HepG2 (cell line): ENCODE data around the gene ATP4A. TPM values are rescaled to one million over a fixed set of nuclear protein-coding genes. Genes with fewer than 3 reads are reported as not detected.

Experiments used
- CC2D1A ChIP-seq: sonication (generic); formaldehyde crosslinking; IDR thresholded peaks from 2 replicates; pipeline ENCODE4 v1.8.1; 2023; ENCODE audit warnings: mild to moderate bottlenecking, missing genetic modification reagents
- CEBPB ChIP-seq: IDR thresholded peaks from 2 replicates; pipeline ENCODE4 v1.6.1; 2011; ENCODE audit warnings: low read depth, low read length, improper control_type of control experiment, borderline replicate concordance
- JARID2 ChIP-seq: sonication (generic); formaldehyde crosslinking; IDR thresholded peaks from 2 replicates; pipeline ENCODE4 v1.8.1; 2023; ENCODE audit warnings: missing genetic modification reagents, inconsistent platforms; ENCODE audit not compliant: insufficient replicate concordance
- KDM5B ChIP-seq: sonication (generic); formaldehyde crosslinking; IDR thresholded peaks from 2 replicates; pipeline ENCODE4 v1.4.0; 2020; ENCODE audit warnings: missing genetic modification reagents, mild to moderate bottlenecking, borderline replicate concordance
- KDM6A ChIP-seq: IDR thresholded peaks from 2 replicates; pipeline ENCODE4 v1.6.1; 2016; ENCODE audit warnings: low read depth
- KLF11 ChIP-seq: IDR thresholded peaks from 2 replicates; pipeline ENCODE4 v1.6.1; 2016; ENCODE audit warnings: missing compliant biosample characterization
- SNAPC2 ChIP-seq: sonication (generic); formaldehyde crosslinking; IDR thresholded peaks from 2 replicates; pipeline ENCODE4 v1.8.1; 2022; ENCODE audit warnings: mild to moderate bottlenecking, missing genetic modification reagents
- TCF12 ChIP-seq, 2 experiments: fragments of 450-650 bp in 1 of 2; sonication (generic) in 1 of 2; formaldehyde crosslinking in 1 of 2; IDR thresholded peaks; 2 replicates each; pipeline versions ENCODE4 v1.6.1 to v1.8.0; 2017 to 2022; ENCODE audit warnings: antibody characterized with exemption in 1 of 2, mild to moderate bottlenecking in 1 of 2, missing genetic modification reagents in 1 of 2, moderate library complexity in 1 of 2
- TCF7 ChIP-seq: sonication (generic); IDR thresholded peaks from 2 replicates; pipeline ENCODE4 v1.6.1; 2016; ENCODE audit warnings: antibody characterized with exemption, low read depth
- TSC22D2 ChIP-seq: sonication (generic); formaldehyde crosslinking; IDR thresholded peaks from 2 replicates; pipeline ENCODE4 v1.5.1; 2020; ENCODE audit warnings: missing genetic modification reagents, mild to moderate bottlenecking, borderline replicate concordance
- ZNF382 ChIP-seq: sonication (generic); formaldehyde crosslinking; IDR thresholded peaks from 2 replicates; pipeline ENCODE4 v1.5.0; 2020; ENCODE audit warnings: missing genetic modification reagents, mild to moderate bottlenecking, borderline replicate concordance
- ZNF430 ChIP-seq: sonication (generic); formaldehyde crosslinking; IDR thresholded peaks from 2 replicates; pipeline ENCODE4 v1.9.0; 2021; ENCODE audit warnings: mild to moderate bottlenecking, missing genetic modification reagents
- polyA plus RNA-seq, 8 experiments: library from polyadenylated mRNA; depleted of rRNA in 3 of 8; stranded (reverse) in 7 of 8; unstranded in 1 of 8; fragments of >200 nt; fragmentation: Illumina TruSeq in 4 of 8; extraction: Trizol in 4 of 8; gene quantifications; 2 replicates each; pipeline versions ENCODE4 v1.2.1 to v1.2.3, GENCODE V29; 2011 to 2016; ENCODE audit warnings: low read depth in 4 of 8, missing spikeins in 1 of 8, mixed read lengths in 1 of 8; ENCODE audit not compliant: insufficient read depth in 1 of 8
- total RNA-seq, 5 experiments: library from RNA; depleted of rRNA; stranded (reverse); fragments of >200 nt; fragmentation: Illumina TruSeq; extraction: Trizol; gene quantifications; 2 replicates each; pipeline ENCODE4 v1.2.3, GENCODE V29; 2016; ENCODE audit warnings: low read depth in 1 of 5
- TF ChIP-seq, protein P1 (sequence below): sonication (generic); formaldehyde crosslinking; IDR thresholded peaks from 2 replicates; pipeline ENCODE4 v1.8.1; 2023; ENCODE audit warnings: mild to moderate bottlenecking, missing genetic modification reagents
- TF ChIP-seq, protein P2 (sequence below): sonication (generic); formaldehyde crosslinking; IDR thresholded peaks from 2 replicates; pipeline ENCODE4 v1.4.0; 2020; ENCODE audit warnings: mild to moderate bottlenecking, missing genetic modification reagents
- TF ChIP-seq, protein P3 (sequence below): IDR thresholded peaks from 2 replicates; pipeline ENCODE4 v1.6.1; 2016; ENCODE audit warnings: low read depth, missing genetic modification reagents, missing compliant biosample characterization
- TF ChIP-seq, protein P4 (sequence below): sonication (generic); formaldehyde crosslinking; IDR thresholded peaks from 2 replicates; pipeline ENCODE4 v1.4.0; 2020; ENCODE audit warnings: missing genetic modification reagents
- TF ChIP-seq, protein P5 (sequence below): sonication (generic); formaldehyde crosslinking; IDR thresholded peaks from 2 replicates; pipeline ENCODE4 v1.5.0; 2020; ENCODE audit warnings: mild to moderate bottlenecking, missing genetic modification reagents
- TF ChIP-seq, protein P6 (sequence below): sonication (generic); formaldehyde crosslinking; IDR thresholded peaks from 2 replicates; pipeline ENCODE4 v1.8.1; 2022; ENCODE audit warnings: mild to moderate bottlenecking, missing genetic modification reagents

ATP4A gene
- total and polyA plus RNA-seq, 2 of the 13 experiments (the other 11 are each of a cell fraction or from before 2014, with no cell fraction given), result 0.08 to 0.11 TPM

DNA sequence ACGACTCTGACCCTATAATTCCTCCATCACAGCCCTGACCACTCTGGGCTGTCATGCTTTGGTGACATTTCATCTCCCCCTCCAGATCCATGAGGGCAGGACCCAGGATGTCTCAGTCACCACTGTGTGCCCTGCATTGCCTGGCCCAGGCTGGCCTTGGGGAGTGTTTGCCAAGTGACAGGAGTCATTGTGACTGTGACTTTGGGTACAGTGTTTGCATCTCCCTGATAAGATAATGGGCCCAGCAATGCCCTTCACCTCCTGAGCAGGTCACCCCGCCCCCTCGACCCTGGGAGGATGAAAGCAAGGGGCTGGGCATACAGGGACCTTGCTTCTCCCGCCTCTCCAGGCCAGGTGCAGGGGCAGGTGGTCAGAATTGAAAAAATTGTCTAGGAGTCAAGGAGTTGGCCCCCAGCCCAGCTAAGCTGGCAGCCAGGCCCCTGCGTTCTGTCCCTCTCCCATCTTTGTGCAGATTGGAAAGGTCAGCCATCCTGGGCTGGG lies 5.9 kb upstream of the ATP4A start (continued):
- TF ChIP-seq, protein P1, sequence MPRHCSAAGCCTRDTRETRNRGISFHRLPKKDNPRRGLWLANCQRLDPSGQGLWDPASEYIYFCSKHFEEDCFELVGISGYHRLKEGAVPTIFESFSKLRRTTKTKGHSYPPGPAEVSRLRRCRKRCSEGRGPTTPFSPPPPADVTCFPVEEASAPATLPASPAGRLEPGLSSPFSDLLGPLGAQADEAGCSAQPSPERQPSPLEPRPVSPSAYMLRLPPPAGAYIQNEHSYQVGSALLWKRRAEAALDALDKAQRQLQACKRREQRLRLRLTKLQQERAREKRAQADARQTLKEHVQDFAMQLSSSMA (CRISPR knock-in tag), result no peak
- TF ChIP-seq, protein P2, sequence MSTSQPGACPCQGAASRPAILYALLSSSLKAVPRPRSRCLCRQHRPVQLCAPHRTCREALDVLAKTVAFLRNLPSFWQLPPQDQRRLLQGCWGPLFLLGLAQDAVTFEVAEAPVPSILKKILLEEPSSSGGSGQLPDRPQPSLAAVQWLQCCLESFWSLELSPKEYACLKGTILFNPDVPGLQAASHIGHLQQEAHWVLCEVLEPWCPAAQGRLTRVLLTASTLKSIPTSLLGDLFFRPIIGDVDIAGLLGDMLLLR (CRISPR knock-in tag), result no peak
- no peak for TF ChIP-seq KLF11 (CRISPR knock-in tag)
- no peak; the same call in 1 of the 2 replicates for TF ChIP-seq KDM5B (CRISPR knock-in tag)
- no peak for TF ChIP-seq TSC22D2
- no peak for TF ChIP-seq JARID2 (CRISPR knock-in tag)
- TF ChIP-seq, protein P3, sequence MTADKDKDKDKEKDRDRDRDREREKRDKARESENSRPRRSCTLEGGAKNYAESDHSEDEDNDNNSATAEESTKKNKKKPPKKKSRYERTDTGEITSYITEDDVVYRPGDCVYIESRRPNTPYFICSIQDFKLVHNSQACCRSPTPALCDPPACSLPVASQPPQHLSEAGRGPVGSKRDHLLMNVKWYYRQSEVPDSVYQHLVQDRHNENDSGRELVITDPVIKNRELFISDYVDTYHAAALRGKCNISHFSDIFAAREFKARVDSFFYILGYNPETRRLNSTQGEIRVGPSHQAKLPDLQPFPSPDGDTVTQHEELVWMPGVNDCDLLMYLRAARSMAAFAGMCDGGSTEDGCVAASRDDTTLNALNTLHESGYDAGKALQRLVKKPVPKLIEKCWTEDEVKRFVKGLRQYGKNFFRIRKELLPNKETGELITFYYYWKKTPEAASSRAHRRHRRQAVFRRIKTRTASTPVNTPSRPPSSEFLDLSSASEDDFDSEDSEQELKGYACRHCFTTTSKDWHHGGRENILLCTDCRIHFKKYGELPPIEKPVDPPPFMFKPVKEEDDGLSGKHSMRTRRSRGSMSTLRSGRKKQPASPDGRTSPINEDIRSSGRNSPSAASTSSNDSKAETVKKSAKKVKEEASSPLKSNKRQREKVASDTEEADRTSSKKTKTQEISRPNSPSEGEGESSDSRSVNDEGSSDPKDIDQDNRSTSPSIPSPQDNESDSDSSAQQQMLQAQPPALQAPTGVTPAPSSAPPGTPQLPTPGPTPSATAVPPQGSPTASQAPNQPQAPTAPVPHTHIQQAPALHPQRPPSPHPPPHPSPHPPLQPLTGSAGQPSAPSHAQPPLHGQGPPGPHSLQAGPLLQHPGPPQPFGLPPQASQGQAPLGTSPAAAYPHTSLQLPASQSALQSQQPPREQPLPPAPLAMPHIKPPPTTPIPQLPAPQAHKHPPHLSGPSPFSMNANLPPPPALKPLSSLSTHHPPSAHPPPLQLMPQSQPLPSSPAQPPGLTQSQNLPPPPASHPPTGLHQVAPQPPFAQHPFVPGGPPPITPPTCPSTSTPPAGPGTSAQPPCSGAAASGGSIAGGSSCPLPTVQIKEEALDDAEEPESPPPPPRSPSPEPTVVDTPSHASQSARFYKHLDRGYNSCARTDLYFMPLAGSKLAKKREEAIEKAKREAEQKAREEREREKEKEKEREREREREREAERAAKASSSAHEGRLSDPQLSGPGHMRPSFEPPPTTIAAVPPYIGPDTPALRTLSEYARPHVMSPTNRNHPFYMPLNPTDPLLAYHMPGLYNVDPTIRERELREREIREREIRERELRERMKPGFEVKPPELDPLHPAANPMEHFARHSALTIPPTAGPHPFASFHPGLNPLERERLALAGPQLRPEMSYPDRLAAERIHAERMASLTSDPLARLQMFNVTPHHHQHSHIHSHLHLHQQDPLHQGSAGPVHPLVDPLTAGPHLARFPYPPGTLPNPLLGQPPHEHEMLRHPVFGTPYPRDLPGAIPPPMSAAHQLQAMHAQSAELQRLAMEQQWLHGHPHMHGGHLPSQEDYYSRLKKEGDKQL (CRISPR knock-in tag), result peak; percentile 82
- TF ChIP-seq, protein P4, sequence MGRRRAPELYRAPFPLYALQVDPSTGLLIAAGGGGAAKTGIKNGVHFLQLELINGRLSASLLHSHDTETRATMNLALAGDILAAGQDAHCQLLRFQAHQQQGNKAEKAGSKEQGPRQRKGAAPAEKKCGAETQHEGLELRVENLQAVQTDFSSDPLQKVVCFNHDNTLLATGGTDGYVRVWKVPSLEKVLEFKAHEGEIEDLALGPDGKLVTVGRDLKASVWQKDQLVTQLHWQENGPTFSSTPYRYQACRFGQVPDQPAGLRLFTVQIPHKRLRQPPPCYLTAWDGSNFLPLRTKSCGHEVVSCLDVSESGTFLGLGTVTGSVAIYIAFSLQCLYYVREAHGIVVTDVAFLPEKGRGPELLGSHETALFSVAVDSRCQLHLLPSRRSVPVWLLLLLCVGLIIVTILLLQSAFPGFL, result no peak
- peak; percentile 73 for TF ChIP-seq TCF7
- TF ChIP-seq CEBPB, result no peak
- no peak for TF ChIP-seq ZNF430
- no peak for TF ChIP-seq TCF12 (IDR thresholded peaks at IDR 0.05)
- no peak for TF ChIP-seq TCF12 (CRISPR knock-in tag; IDR thresholded peaks at IDR 0.05)
- TF ChIP-seq, protein P5, sequence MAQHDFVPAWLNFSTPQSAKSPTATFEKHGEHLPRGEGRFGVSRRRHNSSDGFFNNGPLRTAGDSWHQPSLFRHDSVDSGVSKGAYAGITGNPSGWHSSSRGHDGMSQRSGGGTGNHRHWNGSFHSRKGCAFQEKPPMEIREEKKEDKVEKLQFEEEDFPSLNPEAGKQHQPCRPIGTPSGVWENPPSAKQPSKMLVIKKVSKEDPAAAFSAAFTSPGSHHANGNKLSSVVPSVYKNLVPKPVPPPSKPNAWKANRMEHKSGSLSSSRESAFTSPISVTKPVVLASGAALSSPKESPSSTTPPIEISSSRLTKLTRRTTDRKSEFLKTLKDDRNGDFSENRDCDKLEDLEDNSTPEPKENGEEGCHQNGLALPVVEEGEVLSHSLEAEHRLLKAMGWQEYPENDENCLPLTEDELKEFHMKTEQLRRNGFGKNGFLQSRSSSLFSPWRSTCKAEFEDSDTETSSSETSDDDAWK (CRISPR knock-in tag), result no peak
- no peak for TF ChIP-seq ZNF382 (CRISPR knock-in tag)
- TF ChIP-seq KDM6A (CRISPR knock-in tag), result peak; percentile 69
- TF ChIP-seq CC2D1A (CRISPR knock-in tag), result no peak
- TF ChIP-seq SNAPC2 (CRISPR knock-in tag), result no peak
- TF ChIP-seq, protein P6, sequence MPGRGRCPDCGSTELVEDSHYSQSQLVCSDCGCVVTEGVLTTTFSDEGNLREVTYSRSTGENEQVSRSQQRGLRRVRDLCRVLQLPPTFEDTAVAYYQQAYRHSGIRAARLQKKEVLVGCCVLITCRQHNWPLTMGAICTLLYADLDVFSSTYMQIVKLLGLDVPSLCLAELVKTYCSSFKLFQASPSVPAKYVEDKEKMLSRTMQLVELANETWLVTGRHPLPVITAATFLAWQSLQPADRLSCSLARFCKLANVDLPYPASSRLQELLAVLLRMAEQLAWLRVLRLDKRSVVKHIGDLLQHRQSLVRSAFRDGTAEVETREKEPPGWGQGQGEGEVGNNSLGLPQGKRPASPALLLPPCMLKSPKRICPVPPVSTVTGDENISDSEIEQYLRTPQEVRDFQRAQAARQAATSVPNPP (CRISPR knock-in tag), result no peak
